NT2/D1 (cell line): ENCODE results near the gene PLK4.

Source experiments
- SUZ12 ChIP-seq: IDR thresholded peaks from 2 replicates; pipeline ENCODE4 v1.6.1; 2011; ENCODE audit not compliant: insufficient read length, insufficient read depth; ENCODE audit errors: extremely low read depth
- ZNF274 ChIP-seq: IDR thresholded peaks from 2 replicates; pipeline ENCODE4 v1.6.1; 2011; ENCODE audit warnings: mild to moderate bottlenecking, low read depth, low read length

- no peak for TF ChIP-seq ZNF274
- TF ChIP-seq SUZ12 = no peak
These were observed 36.7 kb upstream of the PLK4 start for GRCh38 chr4:127843704-127844600.
